HepG2 (cell line): ENCODE data around the gene KPNA4. TPM values are rescaled to one million over a fixed set of nuclear protein-coding genes. Genes with fewer than 3 reads are reported as not detected.

ENCODE experiments used
- AHR ChIP-seq: IDR thresholded peaks from 2 replicates; pipeline ENCODE4 v1.6.1; 2018; ENCODE audit warnings: missing genetic modification reagents, missing compliant biosample characterization
- CAMTA2 ChIP-seq: sonication (generic); formaldehyde crosslinking; IDR thresholded peaks from 2 replicates; pipeline ENCODE4 v1.4.0; 2020; ENCODE audit warnings: mild to moderate bottlenecking, missing genetic modification reagents, borderline replicate concordance
- DNMT3B ChIP-seq: conservative IDR thresholded peaks from 2 replicates; pipeline ENCODE4 v1.6.1; 2016; ENCODE audit warnings: missing biosample characterization, control low read depth
- ELF1 ChIP-seq: sonication (generic); formaldehyde crosslinking; IDR thresholded peaks from 2 replicates; pipeline ENCODE4 v1.4.0; 2020; ENCODE audit warnings: missing genetic modification reagents
- ELF4 ChIP-seq: sonication (generic); formaldehyde crosslinking; IDR thresholded peaks from 2 replicates; pipeline ENCODE4 v1.5.0; 2020; ENCODE audit warnings: missing genetic modification reagents, mild to moderate bottlenecking, moderate library complexity, borderline replicate concordance
- HCFC1 ChIP-seq: fragments of 150-350 bp; IDR thresholded peaks from 2 replicates; pipeline ENCODE4 v1.6.1; 2014; ENCODE audit warnings: low read depth, low read length
- HDAC1 ChIP-seq: sonication (generic); formaldehyde crosslinking; IDR thresholded peaks from 2 replicates; pipeline ENCODE4 v1.5.1; 2020; ENCODE audit warnings: mild to moderate bottlenecking, missing genetic modification reagents
- HOMEZ ChIP-seq: IDR thresholded peaks from 2 replicates; pipeline ENCODE4 v1.6.1; 2016; ENCODE audit warnings: low read depth
- MEIS1 ChIP-seq: sonication (generic); formaldehyde crosslinking; IDR thresholded peaks from 2 replicates; pipeline ENCODE4 v1.9.0; 2021; ENCODE audit warnings: mild to moderate bottlenecking, missing genetic modification reagents, moderate library complexity, borderline replicate concordance
- MNT ChIP-seq: fragments of 450-650 bp; IDR thresholded peaks from 2 replicates; pipeline ENCODE4 v1.6.1; 2016
- MZF1 ChIP-seq: sonication (generic); formaldehyde crosslinking; IDR thresholded peaks from 2 replicates; pipeline ENCODE4 v1.8.1; 2023; ENCODE audit warnings: mild to moderate bottlenecking, missing genetic modification reagents, borderline replicate concordance
- NFIC ChIP-seq: IDR thresholded peaks from 2 replicates; pipeline ENCODE4 v1.6.1; 2012; ENCODE audit warnings: mild to moderate bottlenecking, low read length, inconsistent platforms
- RAD51 ChIP-seq: fragments of 450-650 bp; IDR thresholded peaks from 2 replicates; pipeline ENCODE4 v1.6.1; 2016; ENCODE audit warnings: borderline replicate concordance
- RARA ChIP-seq: IDR thresholded peaks from 2 replicates; pipeline ENCODE4 v1.6.1; 2016; ENCODE audit warnings: missing genetic modification reagents, missing compliant biosample characterization
- RCOR2 ChIP-seq: IDR thresholded peaks from 2 replicates; pipeline ENCODE4 v1.6.1; 2016; ENCODE audit warnings: missing biosample characterization, missing genetic modification reagents
- TRIM24 ChIP-seq: sonication (generic); formaldehyde crosslinking; IDR thresholded peaks from 2 replicates; pipeline ENCODE4 v1.8.0; 2022; ENCODE audit warnings: mild to moderate bottlenecking, missing genetic modification reagents
- ZBTB20 ChIP-seq: sonication (generic); formaldehyde crosslinking; IDR thresholded peaks from 2 replicates; pipeline ENCODE4 v1.8.1; 2023; ENCODE audit warnings: missing genetic modification reagents, low read depth, mild to moderate bottlenecking, borderline replicate concordance
- ZBTB42 ChIP-seq: sonication (generic); formaldehyde crosslinking; IDR thresholded peaks from 2 replicates; pipeline ENCODE4 v1.5.0; 2020; ENCODE audit warnings: mild to moderate bottlenecking, missing genetic modification reagents
- ZFY ChIP-seq: sonication (generic); formaldehyde crosslinking; IDR thresholded peaks from 2 replicates; pipeline ENCODE4 v1.4.0; 2020; ENCODE audit warnings: missing genetic modification reagents
- ZNF331 ChIP-seq: sonication (generic); formaldehyde crosslinking; IDR thresholded peaks from 2 replicates; pipeline ENCODE4 v1.4.0; 2020; ENCODE audit warnings: missing genetic modification reagents
- ZNF605 ChIP-seq: sonication (generic); formaldehyde crosslinking; IDR thresholded peaks from 2 replicates; pipeline ENCODE4 v1.8.0; 2022; ENCODE audit warnings: mild to moderate bottlenecking, missing genetic modification reagents
- ZNF652 ChIP-seq: IDR thresholded peaks from 2 replicates; pipeline ENCODE4 v1.6.1; 2016; ENCODE audit warnings: low read depth, borderline replicate concordance
- polyA plus RNA-seq, 8 experiments: library from polyadenylated mRNA; depleted of rRNA in 3 of 8; stranded (reverse) in 7 of 8; unstranded in 1 of 8; fragments of >200 nt; fragmentation: Illumina TruSeq in 4 of 8; extraction: Trizol in 4 of 8; gene quantifications; 2 replicates each; pipeline versions ENCODE4 v1.2.1 to v1.2.3, GENCODE V29; 2011 to 2016; ENCODE audit warnings: low read depth in 4 of 8, missing spikeins in 1 of 8, mixed read lengths in 1 of 8; ENCODE audit not compliant: insufficient read depth in 1 of 8
- total RNA-seq, 5 experiments: library from RNA; depleted of rRNA; stranded (reverse); fragments of >200 nt; fragmentation: Illumina TruSeq; extraction: Trizol; gene quantifications; 2 replicates each; pipeline ENCODE4 v1.2.3, GENCODE V29; 2016; ENCODE audit warnings: low read depth in 1 of 5
- TF ChIP-seq, protein P1 (sequence below): sonication (generic); formaldehyde crosslinking; IDR thresholded peaks from 2 replicates; pipeline ENCODE4 v1.5.1; 2020; ENCODE audit warnings: missing genetic modification reagents, mild to moderate bottlenecking, borderline replicate concordance

KPNA4 gene
- total and polyA plus RNA-seq, 2 of the 13 experiments (the other 11 are each of a cell fraction or from before 2014, with no cell fraction given) = 9.9 to 27.9 TPM

- TF ChIP-seq ZBTB42 (CRISPR knock-in tag) = no peak
- no peak for TF ChIP-seq CAMTA2 (CRISPR knock-in tag)
- TF ChIP-seq HOMEZ (CRISPR knock-in tag) = peak; percentile 69; the same call in 1 of the 2 replicates
- TF ChIP-seq ZNF605 = peak; percentile 23; the same call in 1 of the 2 replicates
- peak; percentile 57; the same call in 1 of the 2 replicates for TF ChIP-seq ZNF652 (CRISPR knock-in tag)
- TF ChIP-seq ZNF331 = no peak; the same call in 1 of the 2 replicates
- peak; percentile 83 for TF ChIP-seq ELF1 (CRISPR knock-in tag)
- 0 out of 2 replicates have a peak, but pooled peaks have one; percentile 78 for TF ChIP-seq ELF4 (CRISPR knock-in tag)
- peak; percentile 52 for TF ChIP-seq RAD51
- no peak for TF ChIP-seq MZF1 (CRISPR knock-in tag)
- 0 out of 2 replicates have a peak, but pooled peaks have one; percentile 29 for TF ChIP-seq AHR
- peak; percentile 13; the same call in 1 of the 2 replicates for TF ChIP-seq RARA (CRISPR knock-in tag)
- TF ChIP-seq MNT = peak; percentile 72
- TF ChIP-seq HDAC1 = peak; percentile 46; the same call in 1 of the 2 replicates
- TF ChIP-seq DNMT3B (CRISPR knock-in tag) = no peak
- no peak for TF ChIP-seq HCFC1
- TF ChIP-seq, protein P1, sequence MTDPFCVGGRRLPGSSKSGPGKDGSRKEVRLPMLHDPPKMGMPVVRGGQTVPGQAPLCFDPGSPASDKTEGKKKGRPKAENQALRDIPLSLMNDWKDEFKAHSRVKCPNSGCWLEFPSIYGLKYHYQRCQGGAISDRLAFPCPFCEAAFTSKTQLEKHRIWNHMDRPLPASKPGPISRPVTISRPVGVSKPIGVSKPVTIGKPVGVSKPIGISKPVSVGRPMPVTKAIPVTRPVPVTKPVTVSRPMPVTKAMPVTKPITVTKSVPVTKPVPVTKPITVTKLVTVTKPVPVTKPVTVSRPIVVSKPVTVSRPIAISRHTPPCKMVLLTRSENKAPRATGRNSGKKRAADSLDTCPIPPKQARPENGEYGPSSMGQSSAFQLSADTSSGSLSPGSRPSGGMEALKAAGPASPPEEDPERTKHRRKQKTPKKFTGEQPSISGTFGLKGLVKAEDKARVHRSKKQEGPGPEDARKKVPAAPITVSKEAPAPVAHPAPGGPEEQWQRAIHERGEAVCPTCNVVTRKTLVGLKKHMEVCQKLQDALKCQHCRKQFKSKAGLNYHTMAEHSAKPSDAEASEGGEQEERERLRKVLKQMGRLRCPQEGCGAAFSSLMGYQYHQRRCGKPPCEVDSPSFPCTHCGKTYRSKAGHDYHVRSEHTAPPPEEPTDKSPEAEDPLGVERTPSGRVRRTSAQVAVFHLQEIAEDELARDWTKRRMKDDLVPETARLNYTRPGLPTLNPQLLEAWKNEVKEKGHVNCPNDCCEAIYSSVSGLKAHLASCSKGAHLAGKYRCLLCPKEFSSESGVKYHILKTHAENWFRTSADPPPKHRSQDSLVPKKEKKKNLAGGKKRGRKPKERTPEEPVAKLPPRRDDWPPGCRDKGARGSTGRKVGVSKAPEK (CRISPR knock-in tag) = no peak
- TF ChIP-seq ZFY (CRISPR knock-in tag) = peak; percentile 31
- no peak for TF ChIP-seq MEIS1 (CRISPR knock-in tag)
- no peak for TF ChIP-seq RCOR2 (CRISPR knock-in tag)
- no peak for TF ChIP-seq TRIM24 (CRISPR knock-in tag)
- TF ChIP-seq ZBTB20 (CRISPR knock-in tag) = no peak
- no peak for TF ChIP-seq NFIC
Measured at GRCh38 chr3:160565442-160566403, at the start of gene KPNA4 (continued).
